HG02642 (cell line): ENCODE results near the gene PDP2.
A peak's percentile ranks its signal among the peaks of the same experiment; 100 is the strongest.
"Not testable (repeated sequence)": the region's sequence is repeated elsewhere in the genome, so short reads cannot be mapped to it uniquely, and the experiment has no call there.

ENCODE experiments used
- ATAC-seq: cut with Tn5 transposase; IDR thresholded peaks from one replicate; pipeline ENCODE4 v1.9.1; 2021; ENCODE audit warnings: mild to moderate bottlenecking; ENCODE audit not compliant: unreplicated experiment, poor library complexity

The PDP2 gene

DNA sequence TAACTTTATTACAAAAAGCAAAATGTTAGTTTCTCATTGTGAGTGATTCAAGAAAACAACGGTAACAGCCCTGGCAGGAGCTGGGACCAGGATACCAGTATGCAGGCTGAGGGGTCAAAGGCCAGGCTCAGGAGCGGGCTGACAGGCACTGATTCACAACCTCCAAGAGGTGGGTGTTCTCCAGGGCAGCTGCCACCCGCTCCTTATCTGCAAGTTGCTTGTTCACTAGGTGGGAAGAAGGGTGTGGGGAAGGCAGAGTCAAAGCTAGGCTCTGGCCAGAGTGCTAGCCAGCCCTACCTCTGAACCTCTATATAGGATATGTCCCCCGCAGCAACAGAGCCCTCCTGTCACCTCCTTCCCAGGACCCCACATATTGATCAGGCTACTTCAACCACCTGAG is 51.8 kb downstream of the PDP2 start:
- no peak for ATAC-seq

DNA sequence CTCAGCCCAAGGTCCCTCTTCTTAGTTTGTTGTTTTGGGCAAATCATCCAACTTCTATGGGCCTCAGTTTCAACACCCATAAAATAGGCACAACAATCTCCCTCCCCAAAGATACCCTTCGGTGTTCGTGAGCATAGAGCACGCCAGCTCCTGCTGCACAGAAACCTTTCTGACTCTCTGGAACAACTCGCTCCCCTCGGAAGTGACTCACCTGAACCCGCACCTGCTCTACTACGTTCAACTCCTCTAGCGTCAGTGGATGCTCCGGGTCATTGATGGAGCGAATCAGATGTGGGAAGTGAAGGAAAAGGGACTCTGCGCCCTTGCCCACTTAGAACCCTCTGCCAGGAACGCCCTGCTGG is 53.4 kb downstream of the PDP2 start:
- ATAC-seq: no peak

DNA sequence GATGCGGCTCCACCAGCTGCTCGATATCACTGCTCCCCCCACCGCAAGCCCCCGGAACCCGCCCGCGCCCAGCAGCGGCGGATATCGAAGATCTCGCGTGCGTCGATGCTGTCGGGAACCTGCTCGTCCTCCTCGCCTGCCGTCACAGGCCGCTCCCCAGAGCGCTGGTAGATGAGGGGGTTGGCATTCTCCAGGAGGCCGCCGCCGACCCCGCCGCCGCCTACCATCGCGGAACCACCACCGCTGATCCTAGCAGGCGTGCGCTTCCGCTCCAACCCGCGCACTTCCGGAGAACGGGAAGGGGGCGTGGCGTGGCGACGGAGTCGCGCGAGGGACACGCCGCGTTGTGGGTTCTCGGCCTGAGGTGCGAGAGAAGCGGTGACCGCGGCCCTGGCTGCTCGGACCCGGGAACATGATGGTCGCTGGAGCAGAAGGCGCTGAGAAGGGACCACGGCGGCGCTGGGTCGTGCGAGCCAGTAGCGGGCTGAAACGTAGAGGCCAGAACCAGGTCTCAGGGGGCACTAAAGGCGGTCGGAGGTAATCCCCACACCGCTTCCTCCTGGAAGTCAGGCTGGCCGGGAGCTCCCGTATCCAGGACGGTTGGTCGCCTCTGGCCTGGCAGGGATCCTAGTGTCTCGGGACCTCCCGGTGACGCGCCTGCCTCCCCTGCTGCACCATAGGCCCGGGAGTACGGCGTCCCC is 54.0 kb downstream of the PDP2 start, which contains the start of gene CIAO2B:
CIAO2B (minus strand) TSS at position 265 of the 701 bp plus-strand sequence; CDS start at position 227, 38 bp downstream.
- ATAC-seq: peak; percentile 84

DNA sequence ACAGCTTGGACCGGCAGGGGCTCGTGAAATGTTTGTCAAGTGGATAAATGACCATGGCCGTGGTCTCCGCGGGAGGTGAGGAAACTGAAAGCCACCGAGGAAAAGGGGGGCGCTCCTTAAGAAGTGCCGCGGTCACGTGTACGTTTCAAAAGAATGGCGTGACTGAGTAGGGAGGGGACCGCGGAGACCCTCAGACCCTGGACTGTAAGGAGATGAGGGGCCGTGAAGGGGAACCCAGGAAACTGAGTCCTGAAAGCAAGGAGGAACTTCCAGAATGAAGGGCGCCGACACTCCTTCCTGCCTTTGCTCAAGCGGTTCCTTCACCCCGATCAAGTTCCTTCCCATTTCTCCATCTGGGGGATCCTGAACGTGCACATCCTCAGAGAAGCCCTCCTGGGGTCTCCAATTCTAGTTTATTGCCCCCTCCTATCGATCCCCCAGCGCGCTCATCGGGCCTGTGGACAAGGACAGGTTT is 54.6 kb downstream of the PDP2 start:
- not testable (repeated sequence) for ATAC-seq

DNA sequence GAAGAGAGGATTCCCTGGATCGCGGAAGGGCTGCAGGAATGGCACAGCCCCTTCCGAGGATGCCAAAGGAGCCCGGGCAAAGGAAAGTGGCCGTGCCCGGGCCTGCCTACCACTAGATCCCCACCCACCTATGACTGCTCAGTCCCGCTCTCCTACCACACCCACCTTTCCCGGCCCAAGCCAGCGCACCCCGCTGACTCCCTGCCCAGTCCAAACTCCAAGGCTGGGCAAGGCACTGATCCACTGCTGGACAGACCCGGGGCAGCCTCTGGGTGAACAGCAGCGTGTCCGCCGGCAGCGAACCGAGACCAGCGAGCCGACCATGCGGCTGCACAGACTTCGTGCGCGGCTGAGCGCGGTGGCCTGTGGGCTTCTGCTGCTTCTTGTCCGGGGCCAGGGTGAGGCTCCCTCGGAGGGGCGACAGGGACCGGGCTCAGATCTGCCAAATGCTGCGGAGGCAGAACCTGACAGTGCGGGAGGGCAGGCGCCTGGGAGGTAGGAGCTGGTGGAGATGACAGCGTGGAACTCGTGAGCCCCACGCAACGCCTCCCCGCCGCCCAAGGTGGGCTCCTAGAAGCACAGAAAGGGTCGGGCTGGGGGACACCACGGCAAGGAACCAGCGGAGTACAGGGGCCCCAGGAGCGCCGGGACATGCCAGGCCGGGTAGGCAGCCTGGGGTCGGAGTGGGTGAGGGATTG is 55.1 kb downstream of the PDP2 start, which contains the start of gene CES2:
CES2 (plus strand) TSS at position 203 of the 698 bp plus-strand sequence; CDS start at position 323, 120 bp downstream.
- ATAC-seq: no peak

DNA sequence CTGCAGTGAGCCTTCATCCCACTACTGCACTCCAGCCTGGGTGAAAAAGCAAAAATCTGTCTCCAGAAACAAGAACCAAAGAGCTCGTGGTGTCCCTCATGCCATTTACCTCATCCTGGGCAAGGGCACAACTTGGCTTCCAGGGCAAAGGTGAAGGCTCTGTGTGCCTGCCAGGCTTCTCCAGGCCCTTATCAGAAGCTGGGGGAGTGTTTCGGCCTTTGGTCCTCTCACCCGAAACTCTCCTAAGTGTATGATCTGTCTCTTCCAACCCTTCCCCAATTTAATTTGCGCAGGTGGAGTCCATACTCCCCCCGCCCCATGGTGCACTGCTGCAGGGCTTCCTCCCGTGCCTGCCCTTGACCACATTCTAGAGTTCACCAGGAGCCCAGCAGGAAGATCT is 56.1 kb downstream of the PDP2 start:
- ATAC-seq: no peak

DNA sequence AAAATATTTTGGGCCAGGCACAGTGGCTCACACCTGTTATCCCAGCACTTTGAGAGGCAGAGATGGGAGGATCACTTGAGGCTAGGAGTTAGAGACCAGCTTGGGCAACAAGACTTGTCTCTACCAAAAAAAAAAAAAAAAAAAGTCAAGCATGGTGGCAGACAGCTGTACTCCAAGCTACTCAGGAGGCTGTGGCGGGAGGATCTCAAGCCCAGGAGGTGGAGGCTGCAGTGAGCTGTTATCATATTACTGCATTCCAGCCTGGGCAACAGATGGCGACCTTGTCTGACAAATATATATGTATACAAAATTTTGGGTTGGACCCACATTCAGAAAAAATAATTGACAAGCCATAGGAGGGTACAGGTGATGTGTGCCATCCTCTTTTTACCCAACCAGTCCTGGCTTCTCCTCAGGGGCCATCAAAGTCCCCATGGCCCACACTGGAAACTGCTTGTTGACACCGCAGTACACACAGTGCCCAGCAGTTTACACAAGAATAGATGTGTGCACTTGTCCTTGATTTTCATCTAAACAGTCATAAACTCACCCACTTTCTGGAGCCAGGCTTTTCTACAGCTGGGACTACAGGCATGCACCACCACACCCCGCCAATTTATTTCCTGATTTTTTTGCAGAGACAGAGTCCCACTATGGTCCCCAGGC is 56.7 kb downstream of the PDP2 start:
- no peak for ATAC-seq

DNA sequence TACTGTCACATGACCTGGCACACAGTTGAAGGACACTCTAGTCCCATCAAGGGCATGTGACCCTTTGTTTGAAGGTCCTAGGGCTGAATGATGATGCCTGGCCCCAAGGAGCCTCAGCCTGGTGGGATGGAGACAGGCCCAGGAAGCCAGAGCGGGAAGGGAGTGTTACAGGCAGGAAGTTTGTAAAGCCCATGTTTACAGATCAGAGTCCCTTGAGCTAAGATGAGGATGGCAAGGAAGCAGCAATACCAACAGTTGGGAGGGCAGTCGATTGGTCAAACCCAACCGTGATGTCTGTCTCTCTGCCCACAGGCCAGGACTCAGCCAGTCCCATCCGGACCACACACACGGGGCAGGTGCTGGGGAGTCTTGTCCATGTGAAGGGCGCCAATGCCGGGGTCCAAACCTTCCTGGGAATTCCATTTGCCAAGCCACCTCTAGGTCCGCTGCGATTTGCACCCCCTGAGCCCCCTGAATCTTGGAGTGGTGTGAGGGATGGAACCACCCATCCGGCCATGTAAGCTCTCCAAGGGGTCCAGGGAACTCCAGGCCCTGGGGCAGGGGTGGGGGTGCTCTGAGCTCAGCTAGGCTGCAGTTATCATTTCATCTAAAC is 57.5 kb downstream of the PDP2 start:
- no peak for ATAC-seq

DNA sequence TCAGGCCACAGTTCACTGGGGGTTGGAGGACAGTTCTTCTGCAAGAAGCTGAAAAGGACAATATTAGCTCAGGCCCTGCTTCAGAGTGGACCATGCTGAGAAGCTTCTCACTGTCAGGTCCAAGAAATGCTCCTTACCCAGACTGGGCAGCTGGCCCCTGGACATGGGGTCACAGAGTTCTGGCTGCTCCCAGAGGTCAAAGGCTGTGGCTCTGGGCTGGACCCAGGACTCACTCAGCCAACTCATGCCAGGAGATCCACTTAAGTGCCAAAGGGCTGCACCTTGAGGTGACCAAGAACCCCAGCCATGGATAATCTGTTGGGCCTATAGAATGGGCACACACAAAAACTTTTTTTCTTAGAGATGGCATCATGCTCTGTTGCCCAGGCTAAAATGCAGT is 59.1 kb downstream of the PDP2 start:
- no peak for ATAC-seq

DNA sequence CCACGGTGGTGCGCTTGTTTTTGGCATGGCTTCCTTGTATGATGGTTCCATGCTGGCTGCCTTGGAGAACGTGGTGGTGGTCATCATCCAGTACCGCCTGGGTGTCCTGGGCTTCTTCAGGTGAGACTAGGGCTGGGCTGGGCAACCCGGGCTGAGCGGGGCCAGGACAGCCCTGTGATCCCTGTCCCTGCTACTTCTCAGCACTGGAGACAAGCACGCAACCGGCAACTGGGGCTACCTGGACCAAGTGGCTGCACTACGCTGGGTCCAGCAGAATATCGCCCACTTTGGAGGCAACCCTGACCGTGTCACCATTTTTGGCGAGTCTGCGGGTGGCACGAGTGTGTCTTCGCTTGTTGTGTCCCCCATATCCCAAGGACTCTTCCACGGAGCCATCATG is 59.9 kb downstream of the PDP2 start:
- no peak for ATAC-seq
